Measurements from ENCODE around the gene PLOD2. TPM values are rescaled to one million over a fixed set of nuclear protein-coding genes. Genes with fewer than 3 reads are reported as not detected.
A peak's percentile ranks its signal among the peaks of the same experiment; 100 is the strongest.

Gene PLOD2
- total RNA-seq, 6 experiments from 2014 or later: 181 to 358 (median 200) TPM

GRCh38 chr3:146037697-146038096, 123.3 kb downstream of the PLOD2 start:
- Mint-ChIP-seq H3K27me3 (ENCODE audit: insufficient read depth) (no peaks in the 10 kb centered on the region; the same call in 1 of the 2 replicates), H3K36me3 (ENCODE audit: low read depth) (no peaks in the 10 kb centered on the region; the same call in 1 of the 2 replicates), H3K27ac (no peak overlapping the region), H3K4me3 (no peak overlapping the region), H3K4me1 (ENCODE audit: low read depth) (no peaks in the 10 kb centered on the region), H3K9me3 (no peaks in the 10 kb centered on the region)
- DNase-seq: no peak
- TF ChIP-seq, protein P1, sequence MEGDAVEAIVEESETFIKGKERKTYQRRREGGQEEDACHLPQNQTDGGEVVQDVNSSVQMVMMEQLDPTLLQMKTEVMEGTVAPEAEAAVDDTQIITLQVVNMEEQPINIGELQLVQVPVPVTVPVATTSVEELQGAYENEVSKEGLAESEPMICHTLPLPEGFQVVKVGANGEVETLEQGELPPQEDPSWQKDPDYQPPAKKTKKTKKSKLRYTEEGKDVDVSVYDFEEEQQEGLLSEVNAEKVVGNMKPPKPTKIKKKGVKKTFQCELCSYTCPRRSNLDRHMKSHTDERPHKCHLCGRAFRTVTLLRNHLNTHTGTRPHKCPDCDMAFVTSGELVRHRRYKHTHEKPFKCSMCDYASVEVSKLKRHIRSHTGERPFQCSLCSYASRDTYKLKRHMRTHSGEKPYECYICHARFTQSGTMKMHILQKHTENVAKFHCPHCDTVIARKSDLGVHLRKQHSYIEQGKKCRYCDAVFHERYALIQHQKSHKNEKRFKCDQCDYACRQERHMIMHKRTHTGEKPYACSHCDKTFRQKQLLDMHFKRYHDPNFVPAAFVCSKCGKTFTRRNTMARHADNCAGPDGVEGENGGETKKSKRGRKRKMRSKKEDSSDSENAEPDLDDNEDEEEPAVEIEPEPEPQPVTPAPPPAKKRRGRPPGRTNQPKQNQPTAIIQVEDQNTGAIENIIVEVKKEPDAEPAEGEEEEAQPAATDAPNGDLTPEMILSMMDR (IDR thresholded peaks at IDR 0.05): no peak

DNA sequence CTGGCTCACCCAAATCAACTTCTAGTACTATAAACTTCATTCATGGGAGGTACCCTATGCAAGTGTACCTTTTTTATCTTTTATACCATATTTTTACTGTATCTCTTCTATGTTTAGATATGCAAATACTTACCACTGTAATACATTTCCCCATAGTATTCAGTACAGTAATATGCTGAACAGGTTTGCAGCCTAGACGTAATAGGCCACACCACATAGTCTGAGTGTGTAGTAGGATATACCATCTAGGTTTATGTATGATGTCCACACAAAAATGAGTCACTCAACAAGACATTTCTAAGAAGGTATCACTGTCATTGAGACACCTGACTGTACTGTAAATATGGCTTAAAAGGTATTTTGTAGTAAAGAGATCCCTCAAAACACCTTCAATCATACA, 124.7 kb downstream of the PLOD2 start:
- peaks cover 9% of the 10 kb centered on the region for H3K36me3 Mint-ChIP-seq (ENCODE audit: low read depth)
- no peaks in the 10 kb centered on the region for H3K4me1 Mint-ChIP-seq (ENCODE audit: low read depth)

GRCh38 chr3:146035366-146035765, 125.6 kb downstream of the PLOD2 start:
- no peak overlapping the region for H3K4me3 Mint-ChIP-seq
- DNase-seq: peak; percentile 64
- peak overlapping the region; percentile 70 for H3K27ac Mint-ChIP-seq
- H3K9me3 Mint-ChIP-seq: no peaks in the 10 kb centered on the region
- no peaks in the 10 kb centered on the region; the same call in 1 of the 2 replicates for H3K27me3 Mint-ChIP-seq (ENCODE audit: insufficient read depth)
- H3K4me1 Mint-ChIP-seq (ENCODE audit: low read depth): no peaks in the 10 kb centered on the region
- TF ChIP-seq, protein P1 (IDR thresholded peaks at IDR 0.05): no peak
- peaks cover 15% of the 10 kb centered on the region for H3K36me3 Mint-ChIP-seq (ENCODE audit: low read depth)

More for the DNA sequence above, 124.7 kb downstream of the PLOD2 start:
- H3K4me3 Mint-ChIP-seq: no peak overlapping the region
- no peak for DNase-seq
- H3K27me3 Mint-ChIP-seq (ENCODE audit: insufficient read depth): no peaks in the 10 kb centered on the region; the same call in 1 of the 2 replicates
- no peaks in the 10 kb centered on the region for H3K9me3 Mint-ChIP-seq
- TF ChIP-seq, protein P1 (IDR thresholded peaks at IDR 0.05): no peak
- no peak overlapping the region for H3K27ac Mint-ChIP-seq

- H3K9me3 Mint-ChIP-seq: no peaks in the 10 kb centered on the region
Measured at GRCh38 chr3:146033950-146034349, 127.0 kb downstream of the PLOD2 start.

DNA sequence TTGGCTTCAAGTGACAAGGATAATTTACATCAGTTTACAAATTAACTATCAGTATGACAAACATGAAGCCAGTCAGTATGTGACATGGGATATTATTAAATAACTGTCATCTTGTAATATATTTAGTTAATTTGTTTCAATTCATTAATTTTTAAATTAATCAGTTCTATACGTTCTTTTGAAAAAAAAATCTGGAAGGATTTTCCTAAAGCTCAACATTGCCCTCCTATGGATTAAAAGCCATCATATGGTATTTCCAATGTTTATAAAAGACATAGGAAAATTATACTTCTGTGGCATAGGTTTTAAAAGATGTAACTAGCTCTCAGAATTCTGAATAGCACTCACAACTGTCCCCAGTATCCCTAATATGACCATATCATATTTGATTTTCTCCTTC, 134.4 kb downstream of the PLOD2 start:
- Mint-ChIP-seq H3K9me3 (no peaks in the 10 kb centered on the region), H3K36me3 (ENCODE audit: low read depth) (peaks cover 20% of the 10 kb centered on the region), H3K27ac (no peak overlapping the region), H3K27me3 (ENCODE audit: insufficient read depth) (0 out of 2 replicates have a peak, but pooled peaks cover 2% of the 10 kb centered on the region), H3K4me3 (no peak overlapping the region), H3K4me1 (ENCODE audit: low read depth) (peaks cover 5% of the 10 kb centered on the region; the same call in 1 of the 2 replicates)
- TF ChIP-seq, protein P1 (IDR thresholded peaks at IDR 0.05): peak; percentile 38; the same call in 1 of the 2 replicates
- no peak for DNase-seq

More at GRCh38 chr3:146033950-146034349, 127.0 kb downstream of the PLOD2 start:
- H3K27me3 Mint-ChIP-seq (ENCODE audit: insufficient read depth): no peaks in the 10 kb centered on the region; the same call in 1 of the 2 replicates
- no peak overlapping the region for H3K4me3 Mint-ChIP-seq
- H3K27ac Mint-ChIP-seq: peak overlapping the region; percentile 51; the same call in 1 of the 2 replicates
- H3K4me1 Mint-ChIP-seq (ENCODE audit: low read depth): no peaks in the 10 kb centered on the region
- peaks cover 17% of the 10 kb centered on the region for H3K36me3 Mint-ChIP-seq (ENCODE audit: low read depth)
- TF ChIP-seq, protein P1 (IDR thresholded peaks at IDR 0.05): no peak
- no peak for DNase-seq
